Iris pigment epithelial cell (primary cell): Measurements from ENCODE around the gene TMC6.
"Not testable (repeated sequence)": the region's sequence is repeated elsewhere in the genome, so short reads cannot be mapped to it uniquely, and the experiment has no call there.

Experiments
- DNase-seq: peaks from one replicate; pipeline ENCODE4 v3.0.0-alpha.2; 2011; ENCODE audit warnings: low read depth

Gene TMC6

DNA sequence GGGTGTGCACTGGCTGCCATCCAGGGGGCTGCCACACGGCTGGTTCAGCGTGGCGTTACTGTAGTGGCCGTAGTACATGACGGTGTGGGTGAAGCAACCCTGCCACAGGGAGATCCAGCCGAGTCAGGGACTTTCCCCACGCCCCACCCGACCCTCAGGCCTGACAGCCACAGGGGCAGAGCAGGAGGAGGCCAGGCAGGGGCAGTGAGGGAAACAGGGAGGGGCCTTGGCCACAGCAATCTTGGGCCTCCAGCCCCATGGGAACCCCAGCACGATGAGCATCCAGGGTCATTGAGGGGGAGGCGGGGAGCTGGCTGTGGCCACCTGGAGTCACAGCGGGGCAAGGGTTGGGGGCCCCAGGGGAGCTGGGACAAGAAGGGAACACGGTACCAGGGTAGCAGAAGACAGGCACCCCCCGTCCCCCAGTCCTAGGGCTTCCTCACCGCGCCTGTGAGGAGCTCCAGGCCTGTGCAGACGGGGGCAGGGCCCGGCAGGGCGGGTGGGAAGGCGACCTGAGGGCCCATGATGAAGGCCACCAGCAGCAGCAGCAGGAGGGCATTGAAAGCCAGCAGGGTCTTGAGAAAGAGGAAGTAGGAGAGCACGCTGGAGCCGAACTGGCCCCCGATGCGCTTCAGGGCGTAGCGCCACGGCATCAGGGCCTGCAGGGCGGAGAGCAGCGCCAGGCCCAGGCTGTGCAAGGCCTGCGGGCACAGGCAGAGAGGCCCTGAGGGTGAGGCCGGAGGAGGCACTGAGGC, 4.3 kb downstream of the TMC6 start:
- no peak for DNase-seq

DNA sequence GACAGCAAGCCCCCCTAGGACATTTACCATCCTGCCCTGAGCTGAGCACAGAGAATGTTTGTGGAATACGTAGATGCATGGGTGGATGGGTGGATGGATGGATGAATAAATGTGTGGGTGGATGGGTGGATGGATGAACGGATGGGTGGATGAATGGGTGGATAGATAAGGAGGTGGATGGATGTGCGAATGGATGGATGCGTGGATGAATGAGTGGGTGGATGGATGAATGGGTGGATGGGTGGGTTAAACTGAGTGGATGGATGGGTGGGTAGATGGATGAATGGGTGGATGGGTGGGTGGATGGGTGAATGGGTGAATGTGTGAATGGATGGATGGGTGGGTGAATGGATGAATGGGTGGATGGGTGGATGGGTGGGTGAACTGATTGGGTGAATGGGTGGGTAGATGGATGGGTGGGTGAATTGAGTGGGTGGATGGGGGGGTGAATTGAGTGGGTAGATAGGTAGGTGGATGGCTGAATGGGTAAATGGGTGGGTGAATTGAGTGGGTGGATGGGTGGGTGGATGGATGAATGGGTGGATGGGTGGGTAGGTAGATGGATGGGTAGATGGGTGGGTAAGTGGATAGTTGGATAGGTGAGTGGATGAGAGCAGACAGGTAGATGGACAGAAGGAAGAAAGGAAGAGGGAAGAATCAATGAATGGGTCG, 5.2 kb downstream of the TMC6 start:
- no peak for DNase-seq

DNA sequence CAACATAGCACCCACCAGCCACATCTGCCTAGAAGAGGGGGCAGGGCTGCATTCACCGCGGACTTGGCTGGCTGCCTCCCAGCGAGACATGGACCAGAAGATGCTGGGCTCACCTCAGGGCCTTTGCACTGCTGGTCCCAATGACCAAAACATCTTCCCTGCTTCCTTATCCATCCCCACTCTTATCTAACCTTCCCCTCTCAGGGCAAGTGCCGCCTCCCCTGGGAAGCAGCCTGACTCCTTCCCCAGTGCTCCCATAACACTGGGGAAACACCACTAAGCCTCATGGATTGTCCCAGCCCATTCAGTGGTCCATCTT, 5.7 kb downstream of the TMC6 start:
- DNase-seq: no peak

DNA sequence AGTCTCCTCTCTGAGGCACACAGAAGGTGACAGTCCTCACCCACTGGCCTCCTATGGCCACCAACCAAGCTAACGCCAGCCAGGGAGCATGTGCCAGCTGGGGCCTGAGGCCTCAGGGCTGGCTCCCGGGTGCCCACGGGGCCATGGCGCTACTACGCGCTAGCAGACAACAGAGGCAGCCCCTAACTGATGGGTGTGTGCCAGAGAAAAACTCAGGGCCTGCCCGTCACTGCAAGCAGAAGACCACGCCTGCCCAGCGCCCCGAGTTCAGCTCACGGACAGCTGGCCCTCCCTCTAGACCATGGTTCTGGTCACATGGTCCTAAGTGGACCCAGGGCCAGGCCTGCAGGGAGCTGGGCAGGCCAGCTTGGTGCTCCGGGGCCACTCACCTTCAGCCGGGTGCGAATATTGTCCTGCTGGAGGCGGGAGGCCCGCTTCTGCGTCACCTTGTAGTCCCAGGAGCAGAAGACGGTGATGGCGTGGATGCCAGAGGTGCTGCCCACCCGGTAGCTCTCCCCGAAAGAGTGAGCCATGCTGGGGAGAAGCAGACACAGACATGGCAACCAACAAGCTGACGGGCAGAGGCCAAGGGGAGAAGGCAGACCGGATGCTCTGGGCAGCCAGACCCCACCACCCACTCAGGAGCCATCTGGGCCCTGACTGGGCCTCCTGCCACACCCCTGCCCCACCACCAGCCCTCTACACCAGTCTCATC, 6.2 kb downstream of the TMC6 start:
- no peak for DNase-seq

DNA sequence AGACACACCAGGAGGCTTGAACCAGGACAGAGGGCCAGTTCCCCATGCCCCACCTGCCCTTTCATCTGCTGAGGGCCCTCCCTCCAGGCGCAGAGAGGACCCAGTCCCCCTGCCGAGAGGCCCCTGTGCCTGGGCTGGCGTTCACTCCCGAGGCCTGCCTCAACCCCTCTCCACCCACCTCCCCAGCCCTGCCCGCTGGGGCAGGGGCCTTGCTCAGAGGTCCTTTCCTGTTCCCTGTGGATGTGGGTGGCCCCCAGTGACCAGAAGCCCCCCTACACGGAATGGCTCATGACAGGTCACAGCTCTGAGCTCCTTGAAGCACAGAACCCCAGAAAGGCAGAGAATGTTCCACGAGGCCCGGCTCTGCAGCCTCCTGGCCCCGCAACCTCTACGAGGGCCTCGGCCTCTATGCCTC, 6.7 kb downstream of the TMC6 start:
- no peak for DNase-seq

DNA sequence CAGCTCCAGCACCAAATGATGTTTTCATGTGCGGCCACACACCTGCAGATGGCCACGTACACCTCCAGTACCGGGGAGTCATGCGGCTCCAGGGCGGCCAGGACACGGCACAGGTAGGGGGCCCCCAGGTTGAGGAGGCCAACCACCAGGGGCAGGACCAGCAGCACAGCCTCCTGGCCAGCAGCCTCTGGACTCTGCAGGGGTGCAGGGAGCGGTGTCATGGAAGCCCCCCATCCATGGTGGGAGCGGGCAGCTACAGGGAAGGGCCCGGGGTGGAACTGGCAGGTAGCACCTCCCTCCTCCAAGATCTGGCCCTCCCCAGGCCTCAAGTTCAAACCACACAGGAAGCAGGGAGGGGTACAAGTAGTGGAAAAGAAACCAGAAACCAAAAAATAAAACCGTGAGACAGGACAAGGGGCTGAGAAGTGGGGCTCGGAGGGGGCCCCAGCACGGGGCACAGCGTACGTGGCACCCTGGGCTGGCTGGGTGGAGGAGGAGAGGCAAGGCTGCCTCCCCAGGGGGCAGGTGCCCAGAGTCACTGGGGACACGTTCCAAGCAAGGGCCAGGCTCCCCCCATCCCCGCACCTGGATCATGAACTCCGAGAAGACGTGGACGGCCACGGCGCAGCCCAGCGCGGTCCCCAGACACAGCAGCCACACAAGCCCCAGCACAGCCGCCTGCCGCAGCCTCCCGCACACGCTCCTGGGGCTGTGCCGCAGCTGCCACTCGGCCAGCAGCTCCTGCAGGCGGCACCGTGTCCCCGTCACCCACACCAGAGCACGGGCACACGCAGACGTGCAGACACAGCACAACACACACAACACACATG, 7.4 kb downstream of the TMC6 start:
- no peak for DNase-seq

DNA sequence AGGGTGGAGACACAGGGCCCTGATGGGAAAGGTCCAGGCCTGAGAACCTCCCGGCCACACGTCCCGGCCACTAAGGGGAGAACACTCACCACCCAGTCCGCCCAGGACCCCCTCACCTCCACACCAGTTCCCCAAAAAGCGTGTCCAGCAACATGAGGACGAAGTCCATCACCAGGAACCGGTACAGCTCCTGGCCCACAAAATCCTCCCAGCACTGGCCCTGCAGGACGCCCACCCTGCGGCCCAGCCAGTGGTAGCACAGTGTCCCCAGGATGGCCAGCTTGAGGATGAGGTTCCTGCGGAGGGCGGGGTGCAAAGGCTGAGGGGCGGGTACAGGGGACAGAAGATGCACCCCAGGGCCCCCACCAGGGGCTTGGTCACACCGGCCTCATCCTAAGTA, 8.0 kb downstream of the TMC6 start:
- DNase-seq: no peak

DNA sequence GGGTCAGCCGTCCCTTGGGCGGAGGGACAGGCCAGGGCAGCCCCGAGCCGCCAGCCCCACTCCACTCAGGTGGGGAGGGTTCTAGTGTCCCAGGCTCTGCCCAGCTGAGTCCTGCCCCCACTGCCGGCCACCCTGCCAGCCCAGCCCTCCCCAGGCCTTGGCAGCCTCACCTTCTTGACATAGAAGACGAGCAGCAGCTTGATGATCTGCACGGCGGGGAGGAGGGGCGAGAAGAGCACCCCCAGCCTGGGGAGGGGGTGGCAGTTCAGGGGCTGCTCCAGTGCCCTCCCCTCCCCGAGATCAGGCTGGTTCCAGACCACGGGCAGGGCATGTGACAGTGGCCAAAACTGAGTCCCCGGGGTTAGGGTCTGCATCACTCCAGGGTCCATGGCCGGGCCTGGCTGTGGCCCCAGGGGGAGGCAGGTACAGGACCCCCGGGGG, 9.7 kb downstream of the TMC6 start:
- DNase-seq: no peak

DNA sequence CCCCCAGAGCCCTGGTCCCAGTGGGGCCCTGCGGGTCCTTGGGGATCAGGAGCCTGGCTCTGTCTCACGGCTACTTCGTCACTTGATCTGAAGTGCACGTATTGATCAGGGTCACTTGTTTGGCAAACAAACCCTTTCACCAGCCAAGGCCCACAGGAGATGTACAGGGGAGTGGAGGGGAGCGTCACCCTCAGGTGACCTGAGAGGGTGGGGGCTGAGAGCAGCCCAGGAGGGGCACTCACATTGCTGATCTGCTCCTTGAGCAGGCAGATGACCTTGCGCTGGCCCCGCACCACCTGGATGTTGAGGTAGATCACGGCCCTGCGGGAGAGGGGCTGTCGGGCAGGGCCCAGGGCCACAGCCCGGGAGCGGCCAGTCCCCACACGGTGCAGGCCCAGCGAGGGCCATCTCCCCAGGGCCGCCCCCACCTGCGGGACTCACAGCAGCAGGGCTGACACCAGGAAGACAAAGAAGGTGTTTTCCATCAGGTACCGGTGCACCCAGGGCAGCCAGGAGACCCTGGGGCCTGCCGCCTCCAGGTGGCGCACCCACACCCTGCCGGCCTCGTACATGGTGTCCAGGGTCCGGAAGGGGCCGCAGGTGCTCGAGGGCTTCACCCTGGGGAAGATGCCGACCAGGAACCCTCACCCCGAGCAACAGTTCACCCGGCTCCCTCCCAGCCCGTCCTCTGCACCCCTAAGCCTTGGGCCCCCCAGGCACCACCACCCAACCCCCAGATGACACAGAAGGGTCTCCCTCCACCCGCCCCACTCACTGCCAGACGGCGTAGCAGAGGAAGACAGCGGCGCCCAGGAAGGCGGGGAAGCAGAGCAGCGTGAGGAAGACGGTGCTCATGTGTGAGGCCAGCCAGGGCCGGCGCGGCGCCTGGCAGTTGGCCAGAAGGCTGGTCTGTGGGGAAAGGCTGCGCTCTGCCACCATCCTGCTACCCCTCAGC, 11.3 kb downstream of the TMC6 start:
- DNase-seq: no peak

DNA sequence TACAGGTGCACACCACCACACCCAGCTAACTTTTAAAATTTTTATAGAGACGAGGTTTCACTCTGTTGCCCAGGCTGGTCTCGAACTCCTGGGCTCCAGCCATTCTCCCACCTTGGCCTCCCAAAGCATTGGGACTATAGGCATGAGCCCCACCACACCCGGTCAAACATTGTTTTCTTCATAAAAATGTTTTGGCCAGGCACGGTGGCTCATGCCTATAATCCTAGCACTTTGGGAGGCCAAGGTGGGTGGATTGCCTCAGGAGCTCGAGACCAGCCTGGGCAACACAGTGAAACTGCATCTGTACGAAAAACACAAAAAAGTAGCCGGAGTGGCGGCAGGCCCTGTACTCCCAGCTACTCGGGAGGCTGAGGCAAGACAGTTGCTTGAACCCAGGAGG, 12.1 kb downstream of the TMC6 start:
- DNase-seq: no peak

DNA sequence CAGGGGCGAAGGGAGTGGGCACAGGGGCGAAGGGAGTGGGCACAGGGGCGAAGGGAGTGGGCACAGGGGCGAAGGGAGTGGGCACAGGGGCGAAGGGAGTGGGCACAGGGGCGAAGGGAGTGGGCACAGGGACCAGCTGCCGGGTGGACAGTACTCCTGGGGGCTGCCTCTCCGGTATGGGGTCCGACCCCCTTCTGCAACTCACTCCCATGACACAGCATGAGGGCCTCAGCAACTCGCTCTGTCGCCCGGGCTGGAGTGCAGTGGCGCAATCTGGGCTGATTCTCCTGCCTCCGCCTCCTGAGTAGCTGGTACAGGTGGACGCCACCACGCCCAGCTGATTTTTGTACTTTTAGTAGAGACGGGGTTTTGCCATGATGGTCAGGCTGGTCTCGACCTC, 12.8 kb downstream of the TMC6 start:
- DNase-seq: not testable (repeated sequence)

DNA sequence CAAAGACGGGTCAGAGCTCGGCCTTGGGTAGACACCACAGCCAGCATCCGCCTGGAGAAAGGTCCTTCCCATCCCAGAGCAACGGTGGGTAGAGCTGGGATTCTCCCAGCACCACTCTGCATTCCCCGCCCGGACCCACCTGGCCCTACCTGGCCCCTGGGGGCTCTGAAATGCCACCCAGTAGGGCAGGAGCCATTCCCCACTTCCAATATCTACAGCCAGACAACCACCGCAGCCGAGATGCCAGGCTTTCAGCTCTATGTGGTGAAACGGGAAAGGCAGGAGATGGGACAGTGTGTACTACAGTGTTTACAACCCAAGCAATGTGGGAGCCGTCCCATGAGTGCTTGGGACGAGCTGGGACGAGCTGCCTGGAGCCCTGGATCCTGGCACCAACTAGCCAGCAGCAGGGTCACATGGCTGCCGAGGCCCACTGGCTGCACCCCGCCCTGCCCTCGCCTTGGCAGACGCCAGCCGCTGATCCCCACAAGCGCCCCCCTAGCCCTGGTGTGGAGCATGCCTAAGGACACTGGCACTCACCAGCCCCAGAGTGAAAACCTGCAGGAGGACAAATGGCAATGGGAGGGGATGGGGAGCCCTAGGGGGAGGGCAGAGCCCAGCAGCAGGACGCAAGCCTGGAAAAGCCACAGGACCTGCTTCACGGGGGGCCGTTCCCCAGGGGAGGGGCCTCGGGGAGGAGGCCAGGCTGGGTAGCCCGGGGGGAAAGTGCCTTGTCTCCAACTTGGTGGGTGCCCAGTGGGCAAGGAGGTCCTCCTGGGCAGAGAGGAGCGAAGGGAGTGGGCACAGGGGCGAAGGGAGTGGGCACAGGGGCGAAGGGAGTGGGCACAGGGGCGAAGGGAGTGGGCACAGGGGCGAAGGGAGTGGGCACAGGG, 13.5 kb downstream of the TMC6 start:
- DNase-seq: no peak

DNA sequence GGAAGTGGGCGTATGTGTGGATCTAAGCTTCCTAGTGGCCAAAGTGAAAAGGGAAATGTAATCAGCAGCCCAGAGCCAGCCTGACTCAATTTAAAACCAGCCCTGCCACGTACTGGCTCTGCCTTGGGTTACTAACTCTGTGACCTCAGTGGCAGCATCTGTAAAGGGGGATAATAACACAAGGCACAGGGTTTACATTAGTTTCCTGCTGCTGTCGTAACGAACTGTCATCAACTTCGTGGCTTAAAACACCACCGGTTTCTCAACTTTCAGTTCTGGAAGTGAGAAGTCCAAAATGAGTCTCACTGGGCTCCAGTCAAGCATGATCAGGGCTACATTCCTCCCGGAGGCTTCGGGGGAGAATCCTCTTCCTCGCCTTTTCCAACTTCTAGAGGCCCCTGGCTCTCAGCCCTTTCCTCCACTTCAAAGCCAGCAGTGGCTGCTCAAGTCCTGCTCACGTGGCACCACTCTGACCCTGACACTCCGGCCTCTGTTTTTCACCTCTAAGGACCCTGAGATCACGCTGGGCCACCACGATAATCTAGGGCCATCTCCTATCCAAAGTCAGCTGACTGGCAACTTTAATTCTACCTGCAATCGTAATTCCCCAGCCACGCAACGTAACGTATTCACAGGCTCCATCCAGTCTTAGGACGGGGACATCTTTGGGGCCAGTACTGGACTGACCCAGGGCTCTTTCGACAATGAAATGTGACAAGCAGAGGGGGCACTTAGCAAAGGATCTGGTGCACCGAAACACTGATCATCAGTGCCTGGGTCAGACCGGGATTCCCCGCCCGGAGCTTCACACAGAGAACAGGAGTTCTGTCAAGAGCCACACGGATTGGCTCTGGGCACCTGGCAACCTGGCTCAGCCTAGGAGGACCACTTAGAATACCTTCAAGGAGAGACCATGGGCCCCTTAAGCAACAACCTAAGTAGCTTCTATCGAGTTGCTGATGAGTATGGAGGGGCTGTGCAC, 14.5 kb downstream of the TMC6 start:
- no peak for DNase-seq

DNA sequence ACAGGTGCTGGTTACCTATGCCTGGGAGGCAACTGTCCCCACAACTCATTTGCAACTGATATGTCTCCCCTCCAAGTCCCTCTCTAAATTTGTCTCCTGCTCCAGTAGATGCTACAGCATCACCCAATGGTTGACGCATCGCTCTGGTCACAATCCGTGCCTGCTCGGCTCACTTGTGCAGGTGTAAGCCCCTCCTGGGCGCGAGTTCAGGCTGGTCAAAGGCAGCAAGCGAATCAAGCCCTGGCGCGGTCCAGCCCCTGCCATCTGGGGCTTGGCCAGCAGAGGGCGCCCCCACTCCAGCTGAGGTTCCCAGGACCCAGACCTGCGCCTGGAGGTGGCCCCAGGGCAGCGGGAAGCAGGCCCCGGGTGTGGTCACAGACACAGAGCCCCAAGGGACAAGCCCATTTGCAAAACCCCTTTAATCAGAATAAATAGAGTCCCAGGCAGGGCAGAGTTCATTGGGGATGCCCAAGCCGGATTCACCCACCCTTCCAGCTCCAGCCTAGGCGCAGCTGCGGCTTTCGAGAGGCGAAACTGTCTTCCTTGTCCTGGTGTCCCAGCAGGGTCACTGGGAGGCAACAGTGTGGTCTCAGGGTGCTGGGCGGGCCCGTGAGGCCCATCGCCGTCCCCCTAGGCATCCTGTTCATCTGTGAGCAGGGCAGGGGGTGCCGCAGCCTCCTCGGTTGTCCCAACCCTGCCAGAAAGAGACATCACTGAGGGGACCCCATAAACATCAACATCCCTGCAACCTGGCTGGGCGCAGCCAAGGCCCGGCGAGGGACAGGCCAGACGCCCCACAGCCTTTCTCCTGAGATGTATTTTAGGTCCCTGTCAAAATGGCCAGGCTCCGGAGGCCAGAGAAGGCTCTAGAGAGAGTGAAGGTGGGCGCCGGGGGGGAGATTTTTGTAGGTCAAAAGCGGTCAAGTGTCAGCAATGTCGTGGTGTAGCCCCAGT, 15.8 kb downstream of the TMC6 start:
- peak; percentile 27 for DNase-seq

DNA sequence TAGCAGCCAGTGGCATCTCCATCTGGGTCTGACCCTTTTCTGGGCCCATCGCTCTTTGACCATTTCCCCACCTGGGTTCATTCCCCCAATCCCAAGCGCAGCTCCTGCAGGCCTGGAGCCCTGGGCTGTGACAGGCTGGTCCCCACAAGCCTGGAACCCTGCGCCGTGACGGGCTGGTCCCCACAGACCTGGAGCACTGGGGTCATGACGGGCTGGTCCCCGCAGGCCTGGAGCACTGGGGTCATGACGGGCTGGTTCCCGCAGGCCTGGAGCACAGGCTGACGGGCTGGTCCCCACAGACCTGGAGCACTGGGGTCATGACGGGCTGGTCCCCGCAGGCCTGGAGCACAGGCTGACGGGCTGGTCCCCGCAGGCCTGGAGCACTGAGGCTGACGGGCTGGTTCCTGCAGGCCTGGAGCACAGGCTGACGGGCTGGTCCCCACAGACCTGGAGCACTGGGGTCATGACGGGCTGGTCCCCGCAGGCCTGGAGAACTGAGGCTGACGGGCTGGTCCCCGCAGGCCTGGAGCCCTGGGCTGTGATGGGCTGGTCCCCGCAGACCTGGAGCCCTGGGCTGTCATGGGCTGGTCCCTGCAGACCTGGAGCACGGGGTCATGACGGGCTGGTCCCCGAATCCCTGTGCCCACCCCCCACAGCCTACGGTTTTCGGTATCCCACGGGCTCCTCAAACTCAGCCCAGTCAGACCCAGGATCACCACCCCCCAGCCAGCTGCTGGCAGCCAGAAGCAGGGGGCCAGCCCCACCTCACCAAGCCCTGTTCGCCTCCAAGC, 16.6 kb downstream of the TMC6 start:
- no peak for DNase-seq

DNA sequence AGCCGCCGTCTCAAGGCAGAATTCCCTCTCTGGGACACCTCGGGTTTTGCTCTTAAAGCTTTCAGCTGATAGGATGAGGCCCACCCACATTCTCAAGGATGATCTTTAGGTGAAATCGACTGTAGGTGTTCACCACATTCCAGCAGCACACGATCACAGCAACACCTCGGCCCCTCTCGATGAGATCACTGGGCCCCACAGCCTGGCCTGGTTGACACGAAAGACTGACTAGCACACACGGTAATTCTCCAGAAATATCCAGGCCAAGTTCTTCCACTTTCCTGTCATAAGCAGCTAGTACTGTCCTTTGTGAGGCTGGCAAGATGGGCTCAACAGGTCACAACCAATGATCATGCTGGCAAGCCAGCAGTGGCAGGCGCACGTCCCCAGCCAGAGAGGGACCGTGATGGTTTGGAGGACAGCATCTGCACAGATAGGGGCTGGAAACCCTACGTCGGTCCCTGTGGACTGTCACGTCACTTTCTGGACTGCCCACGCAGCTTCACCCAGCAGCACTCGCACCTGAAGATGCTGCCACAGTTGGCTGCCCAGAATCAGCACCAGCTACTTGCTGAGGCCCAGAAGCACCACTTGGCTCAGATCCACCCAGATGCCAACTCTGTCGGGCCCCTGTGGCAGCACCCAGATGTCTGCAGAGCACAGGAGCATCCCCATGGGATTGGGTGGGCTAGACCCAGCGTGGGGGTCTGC, 17.4 kb downstream of the TMC6 start:
- no peak for DNase-seq
